Epithelial cell of esophagus (primary cell): ENCODE data around the gene MELTF.

Source experiments
- DNase-seq: peaks from one replicate; pipeline ENCODE4 v3.0.0; 2010; ENCODE audit warnings: low read depth
- H3K4me3 ChIP-seq: 2 replicates; pipeline ENCODE4 v1.5.1; 2011; ENCODE audit warnings: mild to moderate bottlenecking, low read length, control low read depth
- TF ChIP-seq, protein P1 (sequence below): IDR thresholded peaks from 2 replicates; pipeline ENCODE4 v1.5.1; 2011; ENCODE audit warnings: low read depth, mild to moderate bottlenecking, low read length, control low read depth, inconsistent platforms; ENCODE audit not compliant: insufficient read depth; ENCODE audit errors: missing control alignments

The MELTF gene

DNA sequence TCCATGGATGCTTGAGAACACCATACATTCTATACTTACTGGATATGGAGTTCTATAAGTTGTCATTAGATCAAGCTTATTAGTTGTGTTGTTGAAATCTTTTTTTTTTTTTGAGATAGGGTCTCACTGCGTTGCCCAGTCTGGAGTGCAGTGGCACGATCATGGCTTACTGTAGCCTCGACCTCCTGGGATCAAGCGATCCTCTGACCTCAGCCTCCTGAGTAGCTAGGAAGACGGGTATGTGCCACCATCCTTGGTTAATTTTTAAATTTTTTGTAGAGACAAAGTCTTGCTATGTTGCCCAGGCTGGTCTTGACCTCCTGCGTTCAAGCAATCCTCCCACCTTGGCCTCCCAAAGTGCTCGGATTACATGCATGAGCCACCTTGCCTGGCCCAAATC lies 74.8 kb downstream of the MELTF start:
- TF ChIP-seq, protein P1, sequence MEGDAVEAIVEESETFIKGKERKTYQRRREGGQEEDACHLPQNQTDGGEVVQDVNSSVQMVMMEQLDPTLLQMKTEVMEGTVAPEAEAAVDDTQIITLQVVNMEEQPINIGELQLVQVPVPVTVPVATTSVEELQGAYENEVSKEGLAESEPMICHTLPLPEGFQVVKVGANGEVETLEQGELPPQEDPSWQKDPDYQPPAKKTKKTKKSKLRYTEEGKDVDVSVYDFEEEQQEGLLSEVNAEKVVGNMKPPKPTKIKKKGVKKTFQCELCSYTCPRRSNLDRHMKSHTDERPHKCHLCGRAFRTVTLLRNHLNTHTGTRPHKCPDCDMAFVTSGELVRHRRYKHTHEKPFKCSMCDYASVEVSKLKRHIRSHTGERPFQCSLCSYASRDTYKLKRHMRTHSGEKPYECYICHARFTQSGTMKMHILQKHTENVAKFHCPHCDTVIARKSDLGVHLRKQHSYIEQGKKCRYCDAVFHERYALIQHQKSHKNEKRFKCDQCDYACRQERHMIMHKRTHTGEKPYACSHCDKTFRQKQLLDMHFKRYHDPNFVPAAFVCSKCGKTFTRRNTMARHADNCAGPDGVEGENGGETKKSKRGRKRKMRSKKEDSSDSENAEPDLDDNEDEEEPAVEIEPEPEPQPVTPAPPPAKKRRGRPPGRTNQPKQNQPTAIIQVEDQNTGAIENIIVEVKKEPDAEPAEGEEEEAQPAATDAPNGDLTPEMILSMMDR: no peak
- no peak for DNase-seq
- H3K4me3 ChIP-seq: no peak overlapping the region
